Trophoblast cell (in vitro differentiated cells and primary cell): ENCODE results near the gene PPP2R3B.

Source experiments
- DNase-seq, 2 donors: peaks; one replicate each; pipeline ENCODE4 v3.0.0-alpha.2; 2016
- H2AFZ ChIP-seq: 2 replicates; pipeline ENCODE4 v1.6.1; 2013; ENCODE audit warnings: low read length, moderate library complexity, mild to moderate bottlenecking; ENCODE audit not compliant: insufficient read depth, poor library complexity
- H2AK5ac ChIP-seq: 2 replicates; pipeline ENCODE4 v1.6.1; 2013; ENCODE audit warnings: mild to moderate bottlenecking, low read length
- H2BK120ac ChIP-seq: 2 replicates; pipeline ENCODE4 v1.6.1; 2013; ENCODE audit warnings: low read length, mild to moderate bottlenecking, moderate library complexity; ENCODE audit not compliant: insufficient read depth, poor library complexity
- H2BK12ac ChIP-seq: 2 replicates; pipeline ENCODE4 v1.6.1; 2013; ENCODE audit warnings: mild to moderate bottlenecking, low read length, moderate library complexity
- H2BK5ac ChIP-seq: 2 replicates; pipeline ENCODE4 v1.6.1; 2013; ENCODE audit warnings: low read length, low read depth, moderate library complexity, mild to moderate bottlenecking; ENCODE audit not compliant: poor library complexity
- H3K14ac ChIP-seq: 2 replicates; pipeline ENCODE4 v1.6.1; 2013; ENCODE audit warnings: mild to moderate bottlenecking, low read length
- H3K18ac ChIP-seq: 2 replicates; pipeline ENCODE4 v1.6.1; 2013; ENCODE audit warnings: mild to moderate bottlenecking, low read length
- H3K23ac ChIP-seq: 2 replicates; pipeline ENCODE4 v1.6.1; 2013; ENCODE audit warnings: low read length
- H3K27ac ChIP-seq: 2 replicates; pipeline ENCODE4 v1.5.1; 2013; ENCODE audit warnings: low read depth, mild to moderate bottlenecking, inconsistent platforms, low read length, moderate library complexity
- H3K27me3 ChIP-seq: 2 replicates; pipeline ENCODE4 v1.6.1; 2013; ENCODE audit warnings: inconsistent platforms, mild to moderate bottlenecking, low read length, moderate library complexity; ENCODE audit not compliant: insufficient read depth
- H3K36me3 ChIP-seq, 2 experiments: 1 replicate in 1 of 2; 2 replicates in 1 of 2; pipeline ENCODE4 v1.6.1; 2013; ENCODE audit warnings: low read length in 2 of 2, mild to moderate bottlenecking in 2 of 2, moderate library complexity in 1 of 2; ENCODE audit not compliant: insufficient read depth in 2 of 2, control insufficient read depth in 1 of 2
- H3K4ac ChIP-seq: 2 replicates; pipeline ENCODE4 v1.6.1; 2013; ENCODE audit warnings: low read depth, mild to moderate bottlenecking, low read length, moderate library complexity
- H3K4me1 ChIP-seq, 2 experiments: 1 replicate in 1 of 2; 2 replicates in 1 of 2; pipeline ENCODE4 v1.6.1; 2013; ENCODE audit warnings: low read length in 2 of 2, mild to moderate bottlenecking in 2 of 2, moderate library complexity in 1 of 2; ENCODE audit not compliant: insufficient read depth in 2 of 2, control insufficient read depth in 1 of 2
- H3K4me2 ChIP-seq: 2 replicates; pipeline ENCODE4 v1.6.1; 2013; ENCODE audit warnings: inconsistent platforms, mild to moderate bottlenecking, low read length, moderate library complexity
- H3K4me3 ChIP-seq: 2 replicates; pipeline ENCODE4 v1.5.1; 2013; ENCODE audit warnings: mild to moderate bottlenecking, low read depth, low read length, inconsistent platforms
- H3K79me1 ChIP-seq: one replicate; pipeline ENCODE4 v1.6.1; 2013; ENCODE audit warnings: low read length
- H3K79me2 ChIP-seq: 2 replicates; pipeline ENCODE4 v1.6.1; 2013; ENCODE audit warnings: low read length, mild to moderate bottlenecking; ENCODE audit not compliant: control insufficient read depth, insufficient read depth, poor library complexity
- H3K9ac ChIP-seq: 2 replicates; pipeline ENCODE4 v1.6.1; 2013; ENCODE audit warnings: mild to moderate bottlenecking, low read length
- H3K9me3 ChIP-seq: 2 replicates; pipeline ENCODE4 v1.6.1; 2013; ENCODE audit warnings: low read depth, mild to moderate bottlenecking, control low read depth, inconsistent platforms, low read length; ENCODE audit not compliant: insufficient read depth
- H4K12ac ChIP-seq: 2 replicates; pipeline ENCODE4 v1.6.1; 2013; ENCODE audit warnings: low read depth, mild to moderate bottlenecking, low read length, moderate library complexity
- H4K8ac ChIP-seq: 2 replicates; pipeline ENCODE4 v1.6.1; 2013; ENCODE audit warnings: low read depth, mild to moderate bottlenecking, low read length, moderate library complexity
- H4K91ac ChIP-seq: one replicate; pipeline ENCODE4 v1.6.1; 2013; ENCODE audit warnings: low read depth, mild to moderate bottlenecking, low read length, moderate library complexity
- WGBS: extraction: QIAGEN DNeasy Blood & Tissue Kit; methylation state at CpG from one replicate; pipeline ENCODE4 v1.1.7; 2013; ENCODE audit warnings: missing lambda C conversion rate; ENCODE audit not compliant: insufficient read length, insufficient coverage; ENCODE audit errors: extremely low coverage; 5-methylcytosine and 5-hydroxymethylcytosine counted together

PPP2R3B gene

DNA sequence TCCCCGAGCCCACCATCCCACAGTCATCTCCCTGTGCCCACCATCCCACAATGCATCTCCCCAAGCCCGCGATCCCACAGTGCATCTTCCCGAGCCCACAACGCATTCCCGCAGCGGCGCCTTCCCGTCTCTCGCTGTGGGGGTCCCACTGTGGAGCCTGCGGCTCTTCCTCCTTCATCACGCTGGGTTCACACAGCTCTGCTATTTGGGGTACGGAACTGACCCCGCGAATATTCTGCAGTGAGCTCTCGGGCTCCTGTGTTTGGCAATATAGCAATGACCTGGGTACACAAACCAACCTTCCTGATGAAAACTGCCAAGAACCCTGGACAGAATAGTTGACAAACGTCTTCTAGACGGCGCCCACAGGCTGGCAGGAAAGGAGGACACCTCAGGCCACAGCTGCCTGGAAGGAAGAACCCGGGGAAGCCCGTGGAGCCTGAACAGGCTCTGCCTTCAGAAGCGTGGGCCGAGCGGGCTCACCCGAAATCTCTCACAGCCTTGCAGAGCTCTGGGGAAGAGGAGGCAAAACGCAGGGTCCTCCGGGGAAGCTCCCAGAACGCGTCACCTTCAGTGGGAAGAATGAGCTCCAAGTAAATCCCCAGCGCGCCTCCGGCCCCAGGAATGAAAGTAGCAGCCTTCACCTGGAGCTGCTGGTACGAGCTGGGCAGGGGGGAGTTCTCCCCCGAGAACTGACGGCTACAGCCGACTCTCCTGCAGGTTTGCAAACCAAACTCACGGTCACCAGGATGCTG lies 22.9 kb downstream of the PPP2R3B start:
- Histone ChIP-seq H3K27ac (no peak overlapping the region), H3K79me1 (no peaks in the 10 kb centered on the region), H2BK5ac (no peak overlapping the region), H3K27me3 (no peaks in the 10 kb centered on the region), H4K12ac (no peak overlapping the region), H3K9ac (no peak overlapping the region), H4K8ac (no peak overlapping the region), H3K4ac (no peak overlapping the region), H3K4me3 (no peak overlapping the region), H4K91ac (no peak overlapping the region), H3K36me3 (peaks cover 15 to 18% of the 10 kb centered on the region in 2 experiments), H3K18ac (no peak overlapping the region), H3K4me1 (no peaks in the 10 kb centered on the region), H3K14ac (no peak overlapping the region), H2AFZ (no peak overlapping the region), H2BK12ac (no peak overlapping the region), H2AK5ac (no peak overlapping the region), H2BK120ac (no peak overlapping the region), H3K79me2 (no peaks in the 10 kb centered on the region), H3K4me2 (no peak overlapping the region), H3K9me3 (peaks cover 13% of the 10 kb centered on the region), H3K23ac (no peak overlapping the region)
- no CpG with 5 or more reads among the region's 37 CpGs for WGBS
- DNase-seq = no peak

- H3K23ac ChIP-seq = no peak overlapping the region
- H3K4me2 ChIP-seq = no peak overlapping the region
- no peak overlapping the region for H2AFZ ChIP-seq
- no peak overlapping the region for H4K8ac ChIP-seq
- H4K91ac ChIP-seq = no peak overlapping the region
- no peaks in the 10 kb centered on the region for H3K79me2 ChIP-seq
- no peak overlapping the region for H3K4me3 ChIP-seq
- H4K12ac ChIP-seq = no peak overlapping the region
- peaks cover 17 to 22% of the 10 kb centered on the region in 2 experiments for H3K36me3 ChIP-seq
- H3K27ac ChIP-seq = no peak overlapping the region
- H2BK12ac ChIP-seq = no peak overlapping the region
- no peak overlapping the region for H3K14ac ChIP-seq
- no peak overlapping the region for H2BK5ac ChIP-seq
- no peak overlapping the region for H2BK120ac ChIP-seq
- H3K4ac ChIP-seq = no peak overlapping the region
- H3K18ac ChIP-seq = no peak overlapping the region
- H3K27me3 ChIP-seq = no peaks in the 10 kb centered on the region
- H3K9ac ChIP-seq = no peak overlapping the region
- DNase-seq = no peak
- H2AK5ac ChIP-seq = no peak overlapping the region
- H3K9me3 ChIP-seq = peaks cover 13% of the 10 kb centered on the region
- H3K79me1 ChIP-seq = no peaks in the 10 kb centered on the region
- WGBS = no CpG with 5 or more reads among the region's 38 CpGs
- no peaks in the 10 kb centered on the region for H3K4me1 ChIP-seq
These were observed 23.6 kb downstream of the PPP2R3B start for GRCh38 chrX:362937-363620.

DNA sequence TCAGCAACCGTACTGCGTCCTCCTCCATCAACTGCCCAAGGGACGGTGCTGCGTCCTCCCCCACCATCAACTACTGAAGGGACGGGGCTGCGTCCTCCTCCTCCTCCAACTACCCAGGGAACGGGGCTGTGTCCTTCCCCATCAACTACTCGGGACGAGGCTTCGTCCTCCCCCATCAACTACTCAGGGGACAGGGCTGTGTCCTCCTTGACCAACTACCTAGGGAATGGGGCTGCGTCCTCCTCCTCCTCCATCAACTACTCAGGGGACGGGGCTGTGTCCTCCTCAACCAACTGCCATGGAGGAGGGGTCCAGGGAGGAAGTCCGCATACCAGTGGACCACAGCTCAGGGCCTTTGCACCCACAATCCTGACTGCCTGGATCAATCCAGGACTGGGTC lies 24.4 kb downstream of the PPP2R3B start:
- Histone ChIP-seq H3K4ac (no peak overlapping the region), H3K14ac (no peak overlapping the region), H3K9ac (no peak overlapping the region), H3K79me1 (no peaks in the 10 kb centered on the region), H4K91ac (no peak overlapping the region), H4K12ac (no peak overlapping the region), H3K27ac (no peak overlapping the region), H3K4me1 (no peaks in the 10 kb centered on the region), H4K8ac (no peak overlapping the region), H2BK120ac (no peak overlapping the region), H3K27me3 (no peaks in the 10 kb centered on the region), H2BK5ac (no peak overlapping the region), H3K36me3 (peaks cover 18 to 23% of the 10 kb centered on the region in 2 experiments), H2AK5ac (no peak overlapping the region), H3K4me3 (no peak overlapping the region), H3K23ac (no peak overlapping the region), H3K18ac (no peak overlapping the region), H2BK12ac (no peak overlapping the region), H2AFZ (no peak overlapping the region), H3K4me2 (no peak overlapping the region), H3K79me2 (no peaks in the 10 kb centered on the region), H3K9me3 (peaks cover 13% of the 10 kb centered on the region)
- WGBS = no CpG with 5 or more reads among the region's 13 CpGs
- DNase-seq = no peak

- Histone ChIP-seq H2BK12ac (no peak overlapping the region), H3K27ac (no peak overlapping the region), H4K12ac (peak overlapping the region; percentile 38), H4K91ac (no peak overlapping the region), H3K4me1 (no peaks in the 10 kb centered on the region), H3K79me1 (no peaks in the 10 kb centered on the region), H2AFZ (no peak overlapping the region), H3K79me2 (no peaks in the 10 kb centered on the region), H2AK5ac (no peak overlapping the region), H3K36me3 (peaks cover 18 to 23% of the 10 kb centered on the region in 2 experiments), H3K9ac (no peak overlapping the region), H3K14ac (no peak overlapping the region), H3K23ac (no peak overlapping the region), H3K9me3 (peaks cover 13% of the 10 kb centered on the region), H3K4ac (no peak overlapping the region), H4K8ac (no peak overlapping the region), H3K27me3 (no peaks in the 10 kb centered on the region), H3K4me2 (no peak overlapping the region), H3K4me3 (peak overlapping the region; percentile 59), H2BK5ac (no peak overlapping the region), H3K18ac (no peak overlapping the region), H2BK120ac (no peak overlapping the region)
- WGBS = no CpG with 5 or more reads among the region's 54 CpGs
- DNase-seq = no peak
These were observed 25.2 kb downstream of the PPP2R3B start for GRCh38 chrX:361231-362145.
